GM21529 (cell line): ENCODE measurements around the gene ISYNA1.

Experiments used
- ATAC-seq: cut with Tn5 transposase; IDR thresholded peaks from one replicate; pipeline ENCODE4 v1.9.1; 2021; ENCODE audit not compliant: unreplicated experiment

ISYNA1 gene

GRCh38 chr19:18397242-18398202, 40.4 kb downstream of the ISYNA1 start, which contains the start of gene LRRC25:
Gene LRRC25 (minus strand): TSS chr19:18397622. CDS start chr19:18396963, 659 bp downstream.
- ATAC-seq, result no peak

- ATAC-seq, result no peak
These were observed 41.3 kb downstream of the ISYNA1 start for GRCh38 chr19:18396471-18397241.

GRCh38 chr19:18393836-18394235, 44.1 kb downstream of the ISYNA1 start:
- ATAC-seq, result no peak

- no peak for ATAC-seq
These were observed 45.0 kb downstream of the ISYNA1 start for GRCh38 chr19:18392926-18393325.

- no peak for ATAC-seq
These were observed 45.5 kb downstream of the ISYNA1 start for GRCh38 chr19:18392417-18392816.

GRCh38 chr19:18391509-18392075, 46.3 kb downstream of the ISYNA1 start:
- ATAC-seq, result no peak

GRCh38 chr19:18390065-18390907, 47.6 kb downstream of the ISYNA1 start:
- no peak for ATAC-seq

- no peak for ATAC-seq
These were observed 48.2 kb downstream of the ISYNA1 start for GRCh38 chr19:18389726-18390064.

GRCh38 chr19:18388960-18389725, 48.8 kb downstream of the ISYNA1 start:
- no peak for ATAC-seq

GRCh38 chr19:18388100-18388959, 49.6 kb downstream of the ISYNA1 start:
- peak; percentile 58 for ATAC-seq

GRCh38 chr19:18386543-18387271, 51.2 kb downstream of the ISYNA1 start:
- ATAC-seq, result no peak

- no peak for ATAC-seq
These were observed 52.0 kb downstream of the ISYNA1 start, which contains the start of gene GDF15 for GRCh38 chr19:18385675-18386542. Gene GDF15 (plus strand): TSS chr19:18386158. CDS start chr19:18386190, 32 bp downstream.

GRCh38 chr19:18385359-18385674, 52.6 kb downstream of the ISYNA1 start:
- no peak for ATAC-seq

GRCh38 chr19:18384775-18385174, 53.2 kb downstream of the ISYNA1 start:
- ATAC-seq, result no peak
